ENCODE results near the gene DCLK1. TPM values are rescaled to one million over a fixed set of nuclear protein-coding genes. Genes with fewer than 3 reads are reported as not detected.

DCLK1 gene
- total RNA-seq, 1 experiment from 2014 or later: 0.10 TPM

DNA sequence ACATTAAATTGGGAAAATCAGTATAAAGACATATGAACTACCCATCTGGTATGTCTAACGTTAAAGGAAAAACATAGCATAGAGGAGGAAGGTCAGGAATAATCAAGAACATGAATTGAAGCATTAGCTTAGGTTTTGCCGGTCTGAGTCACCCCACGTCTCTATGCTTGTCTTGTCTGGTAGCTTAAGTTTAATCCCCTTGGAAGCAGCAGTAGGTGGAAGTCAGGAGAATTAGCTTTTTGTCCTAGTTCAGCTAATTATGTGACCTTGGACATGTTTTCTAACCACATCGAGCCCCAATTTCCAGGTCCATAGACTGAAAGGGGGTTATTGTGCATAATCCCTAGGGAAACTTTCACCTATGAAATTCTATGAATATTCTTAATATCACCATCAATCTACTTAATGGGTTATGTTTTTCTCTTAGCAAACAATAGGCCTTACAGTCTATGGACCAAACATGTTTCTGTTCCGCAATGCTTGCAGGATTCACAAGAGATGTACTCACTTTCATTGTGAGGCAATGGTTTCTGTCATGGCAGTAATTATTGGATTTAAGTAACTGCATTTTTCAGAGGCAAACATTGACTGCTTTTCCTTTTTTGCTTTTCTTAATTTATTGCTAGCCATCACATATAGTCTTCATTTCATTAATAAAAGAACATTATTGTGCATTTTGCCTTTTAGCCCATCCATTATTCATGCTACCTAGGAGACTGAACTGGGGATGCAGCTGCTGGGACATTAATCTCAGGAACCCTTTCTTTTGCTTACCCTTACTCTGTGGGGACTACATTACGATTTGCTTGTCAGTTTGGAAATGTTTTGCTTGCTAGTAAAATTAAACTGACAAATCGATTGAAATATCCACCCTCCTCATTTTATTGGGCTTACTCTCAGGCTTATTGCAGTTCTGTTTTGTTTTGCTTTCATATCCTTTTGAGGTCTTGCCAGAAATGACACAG is 349.9 kb downstream of the DCLK1 start (continued):
- TF ChIP-seq, protein P1, sequence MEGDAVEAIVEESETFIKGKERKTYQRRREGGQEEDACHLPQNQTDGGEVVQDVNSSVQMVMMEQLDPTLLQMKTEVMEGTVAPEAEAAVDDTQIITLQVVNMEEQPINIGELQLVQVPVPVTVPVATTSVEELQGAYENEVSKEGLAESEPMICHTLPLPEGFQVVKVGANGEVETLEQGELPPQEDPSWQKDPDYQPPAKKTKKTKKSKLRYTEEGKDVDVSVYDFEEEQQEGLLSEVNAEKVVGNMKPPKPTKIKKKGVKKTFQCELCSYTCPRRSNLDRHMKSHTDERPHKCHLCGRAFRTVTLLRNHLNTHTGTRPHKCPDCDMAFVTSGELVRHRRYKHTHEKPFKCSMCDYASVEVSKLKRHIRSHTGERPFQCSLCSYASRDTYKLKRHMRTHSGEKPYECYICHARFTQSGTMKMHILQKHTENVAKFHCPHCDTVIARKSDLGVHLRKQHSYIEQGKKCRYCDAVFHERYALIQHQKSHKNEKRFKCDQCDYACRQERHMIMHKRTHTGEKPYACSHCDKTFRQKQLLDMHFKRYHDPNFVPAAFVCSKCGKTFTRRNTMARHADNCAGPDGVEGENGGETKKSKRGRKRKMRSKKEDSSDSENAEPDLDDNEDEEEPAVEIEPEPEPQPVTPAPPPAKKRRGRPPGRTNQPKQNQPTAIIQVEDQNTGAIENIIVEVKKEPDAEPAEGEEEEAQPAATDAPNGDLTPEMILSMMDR (IDR thresholded peaks at IDR 0.05 in 2 of 3, conservative IDR thresholded peaks at IDR 0.05 in 1 of 3; ENCODE audit: borderline replicate concordance in 1 of 3, insufficient read depth in 1 of 3, low read depth in 2 of 3, low read length in 2 of 3): no peak

GRCh38 chr13:35780613-35781012 is 350.6 kb downstream of the DCLK1 start:
- Histone ChIP-seq H3K36me3 (ENCODE audit: control insufficient read depth in 1 of 2, insufficient read depth in 2 of 2, low read length in 2 of 2) (no peaks in the 10 kb centered on the region), H3K9me3 (ENCODE audit: control insufficient read depth in 1 of 2, insufficient read depth in 1 of 2, low read depth in 1 of 2, low read length in 2 of 2) (no peaks in the 10 kb centered on the region), H2AFZ (ENCODE audit: low read depth, low read length, poor library complexity, severe bottlenecking) (no peak overlapping the region), H3K9ac (ENCODE audit: low read length) (no peak overlapping the region), H3K4me1 (ENCODE audit: control insufficient read depth in 1 of 2, insufficient read depth in 2 of 2, low read length in 2 of 2) (no peaks in the 10 kb centered on the region), H3K79me2 (ENCODE audit: insufficient read depth, low read length) (no peaks in the 10 kb centered on the region), H4K20me1 (ENCODE audit: insufficient read depth) (no peaks in the 10 kb centered on the region), H3K4me2 (ENCODE audit: low read length) (no peak overlapping the region), H3K9me2 (ENCODE audit: insufficient read depth) (no peaks in the 10 kb centered on the region), H3K27me3 (ENCODE audit: insufficient read depth, low read length) (peaks cover 39% of the 10 kb centered on the region), H3K4me3 (replicated peaks in 1 of 2; ENCODE audit: low read depth in 1 of 2, low read length in 2 of 2) (no peak overlapping the region), H3K27ac (ENCODE audit: low read depth, low read length) (no peak overlapping the region)
- intact Hi-C loops (cut with micrococcal nuclease): no loop called here
- POLR2A ChIA-PET: no interaction called here
- DNase-seq (ENCODE audit: low read depth, low spot score) (no peak), ATAC-seq (no peak)
- CTCF ChIA-PET: interaction anchor here (2.1 kb wide), 1 partner anchor 9 kb away, joined by 11 read pairs; no protein-coding TSS in a partner anchor
- BruUV-seq (replicated peaks): no TSS peak
- RAD21 ChIA-PET (ENCODE audit: low non-redundant PET in 1 of 2, low total read pairs in 2 of 2, uncharacterized antibody in 2 of 2, unreplicated experiment in 2 of 2): no interaction called here
- TF ChIP-seq TCF7L2 (IDR thresholded peaks at IDR 0.05; ENCODE audit: borderline replicate concordance, extremely low read depth, insufficient read depth, insufficient read length): no peak
- TF ChIP-seq, protein P2, sequence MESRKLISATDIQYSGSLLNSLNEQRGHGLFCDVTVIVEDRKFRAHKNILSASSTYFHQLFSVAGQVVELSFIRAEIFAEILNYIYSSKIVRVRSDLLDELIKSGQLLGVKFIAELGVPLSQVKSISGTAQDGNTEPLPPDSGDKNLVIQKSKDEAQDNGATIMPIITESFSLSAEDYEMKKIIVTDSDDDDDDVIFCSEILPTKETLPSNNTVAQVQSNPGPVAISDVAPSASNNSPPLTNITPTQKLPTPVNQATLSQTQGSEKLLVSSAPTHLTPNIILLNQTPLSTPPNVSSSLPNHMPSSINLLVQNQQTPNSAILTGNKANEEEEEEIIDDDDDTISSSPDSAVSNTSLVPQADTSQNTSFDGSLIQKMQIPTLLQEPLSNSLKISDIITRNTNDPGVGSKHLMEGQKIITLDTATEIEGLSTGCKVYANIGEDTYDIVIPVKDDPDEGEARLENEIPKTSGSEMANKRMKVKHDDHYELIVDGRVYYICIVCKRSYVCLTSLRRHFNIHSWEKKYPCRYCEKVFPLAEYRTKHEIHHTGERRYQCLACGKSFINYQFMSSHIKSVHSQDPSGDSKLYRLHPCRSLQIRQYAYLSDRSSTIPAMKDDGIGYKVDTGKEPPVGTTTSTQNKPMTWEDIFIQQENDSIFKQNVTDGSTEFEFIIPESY (IDR thresholded peaks at IDR 0.05; ENCODE audit: extremely low read depth, insufficient replicate concordance, low read length): no peak
- TF ChIP-seq, protein P3, sequence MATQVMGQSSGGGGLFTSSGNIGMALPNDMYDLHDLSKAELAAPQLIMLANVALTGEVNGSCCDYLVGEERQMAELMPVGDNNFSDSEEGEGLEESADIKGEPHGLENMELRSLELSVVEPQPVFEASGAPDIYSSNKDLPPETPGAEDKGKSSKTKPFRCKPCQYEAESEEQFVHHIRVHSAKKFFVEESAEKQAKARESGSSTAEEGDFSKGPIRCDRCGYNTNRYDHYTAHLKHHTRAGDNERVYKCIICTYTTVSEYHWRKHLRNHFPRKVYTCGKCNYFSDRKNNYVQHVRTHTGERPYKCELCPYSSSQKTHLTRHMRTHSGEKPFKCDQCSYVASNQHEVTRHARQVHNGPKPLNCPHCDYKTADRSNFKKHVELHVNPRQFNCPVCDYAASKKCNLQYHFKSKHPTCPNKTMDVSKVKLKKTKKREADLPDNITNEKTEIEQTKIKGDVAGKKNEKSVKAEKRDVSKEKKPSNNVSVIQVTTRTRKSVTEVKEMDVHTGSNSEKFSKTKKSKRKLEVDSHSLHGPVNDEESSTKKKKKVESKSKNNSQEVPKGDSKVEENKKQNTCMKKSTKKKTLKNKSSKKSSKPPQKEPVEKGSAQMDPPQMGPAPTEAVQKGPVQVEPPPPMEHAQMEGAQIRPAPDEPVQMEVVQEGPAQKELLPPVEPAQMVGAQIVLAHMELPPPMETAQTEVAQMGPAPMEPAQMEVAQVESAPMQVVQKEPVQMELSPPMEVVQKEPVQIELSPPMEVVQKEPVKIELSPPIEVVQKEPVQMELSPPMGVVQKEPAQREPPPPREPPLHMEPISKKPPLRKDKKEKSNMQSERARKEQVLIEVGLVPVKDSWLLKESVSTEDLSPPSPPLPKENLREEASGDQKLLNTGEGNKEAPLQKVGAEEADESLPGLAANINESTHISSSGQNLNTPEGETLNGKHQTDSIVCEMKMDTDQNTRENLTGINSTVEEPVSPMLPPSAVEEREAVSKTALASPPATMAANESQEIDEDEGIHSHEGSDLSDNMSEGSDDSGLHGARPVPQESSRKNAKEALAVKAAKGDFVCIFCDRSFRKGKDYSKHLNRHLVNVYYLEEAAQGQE (IDR thresholded peaks at IDR 0.05; ENCODE audit: low read depth): no peak
- no peak for TF ChIP-seq EZH2phosphoT487 (IDR thresholded peaks at IDR 0.05; ENCODE audit: borderline replicate concordance)
- TF ChIP-seq FOSL1 (IDR thresholded peaks at IDR 0.05; ENCODE audit: low read depth): no peak
- TF ChIP-seq CBX3 (IDR thresholded peaks at IDR 0.05; ENCODE audit: low read depth): no peak
- TF ChIP-seq POLR2AphosphoS5 (IDR thresholded peaks at IDR 0.05; ENCODE audit: low read depth, low read length): no peak
- no peak for TF ChIP-seq ELF1 (IDR thresholded peaks at IDR 0.05; ENCODE audit: borderline replicate concordance, low read depth)
- TF ChIP-seq SIN3A (IDR thresholded peaks at IDR 0.05; ENCODE audit: low read depth): no peak
- no peak for TF ChIP-seq MAX (IDR thresholded peaks at IDR 0.05)
